Calu3 (cell line): ENCODE results near the gene DAB2. TPM values are rescaled to one million over a fixed set of nuclear protein-coding genes. Genes with fewer than 3 reads are reported as not detected.

Source experiments
- BruUV-seq: library from RNA; stranded (reverse); fragments of 400-500 nt; replicated peaks from 2 replicates; lab custom pipeline; 2021; lab: Mats Ljungman, UMichigan
- CTCF ChIA-PET: fragments of 300-600 bp; sonication (Branson Sonifier 250); formaldehyde crosslinking; loops from one replicate; lab custom pipeline; 2022; ENCODE audit warnings: antibody characterized with exemption; lab: Charles Lee
- DNase-seq: peaks from one replicate; pipeline ENCODE4 v3.0.0; 2022
- H3K27ac Mint-ChIP-seq: one replicate; pipeline ENCODE4 v1.8.0; 2022; ENCODE audit warnings: mixed read lengths; ENCODE audit not compliant: unreplicated experiment
- H3K27me3 Mint-ChIP-seq: one replicate; pipeline ENCODE4 v1.8.0; 2022; ENCODE audit warnings: mixed read lengths; ENCODE audit not compliant: unreplicated experiment
- H3K36me3 Mint-ChIP-seq: one replicate; pipeline ENCODE4 v1.8.0; 2022; ENCODE audit warnings: mild to moderate bottlenecking, moderate library complexity, mixed read lengths; ENCODE audit not compliant: insufficient read depth, unreplicated experiment
- H3K4me1 Mint-ChIP-seq: one replicate; pipeline ENCODE4 v1.8.0; 2022; ENCODE audit warnings: mild to moderate bottlenecking, low read depth, mixed read lengths; ENCODE audit not compliant: unreplicated experiment
- H3K4me3 Mint-ChIP-seq: one replicate; pipeline ENCODE4 v1.8.0; 2022; ENCODE audit warnings: mild to moderate bottlenecking, low read depth, moderate library complexity, mixed read lengths; ENCODE audit not compliant: unreplicated experiment
- H3K9me3 Mint-ChIP-seq: one replicate; pipeline ENCODE4 v1.8.0; 2022; ENCODE audit warnings: low read depth, mixed read lengths; ENCODE audit not compliant: unreplicated experiment
- intact Hi-C: fragments of 100-400 bp; cut with micrococcal nuclease; formaldehyde crosslinking; loops from one replicate; pipeline ENCODE4 v1.10.0; 2022; ENCODE audit not compliant: unreplicated experiment
- total RNA-seq: library from RNA; stranded (reverse); gene quantifications from 2 replicates; pipeline ENCODE4 v1.2.3, GENCODE V29; 2022
- TF ChIP-seq, protein P1 (sequence below): fragments of 200-600 bp; IDR thresholded peaks from one replicate; pipeline ENCODE4 v1.8.0; 2022; ENCODE audit warnings: antibody characterized with exemption; ENCODE audit not compliant: unreplicated experiment

The DAB2 gene
- total RNA-seq, 1 experiment from 2014 or later, result 12.4 TPM

DNA sequence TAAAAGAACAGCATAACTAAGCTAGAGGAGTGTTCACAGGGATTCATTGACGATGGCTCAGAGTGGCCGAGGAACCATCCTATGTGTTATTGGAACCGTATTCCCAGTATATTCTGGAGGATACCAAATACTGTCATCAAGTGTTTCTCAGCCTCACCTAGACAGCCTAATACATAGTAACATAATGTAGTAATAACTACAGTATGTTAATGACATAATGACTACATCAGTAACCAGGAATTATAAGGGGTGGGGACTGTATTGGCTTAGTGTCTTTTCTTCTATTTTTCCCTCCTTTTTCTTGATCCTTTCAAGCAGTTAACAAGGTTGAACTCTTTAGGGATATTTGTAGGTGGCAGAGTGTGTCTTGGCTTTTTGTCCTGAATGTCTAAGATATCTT lies 33.8 kb downstream of the DAB2 start:
- no peak overlapping the region for H3K4me3 Mint-ChIP-seq
- no peaks in the 10 kb centered on the region for H3K9me3 Mint-ChIP-seq
- H3K27ac Mint-ChIP-seq, result no peak overlapping the region
- no peaks in the 10 kb centered on the region for H3K36me3 Mint-ChIP-seq
- no TSS peak for BruUV-seq
- intact Hi-C loops, result no loop called here
- TF ChIP-seq, protein P1, sequence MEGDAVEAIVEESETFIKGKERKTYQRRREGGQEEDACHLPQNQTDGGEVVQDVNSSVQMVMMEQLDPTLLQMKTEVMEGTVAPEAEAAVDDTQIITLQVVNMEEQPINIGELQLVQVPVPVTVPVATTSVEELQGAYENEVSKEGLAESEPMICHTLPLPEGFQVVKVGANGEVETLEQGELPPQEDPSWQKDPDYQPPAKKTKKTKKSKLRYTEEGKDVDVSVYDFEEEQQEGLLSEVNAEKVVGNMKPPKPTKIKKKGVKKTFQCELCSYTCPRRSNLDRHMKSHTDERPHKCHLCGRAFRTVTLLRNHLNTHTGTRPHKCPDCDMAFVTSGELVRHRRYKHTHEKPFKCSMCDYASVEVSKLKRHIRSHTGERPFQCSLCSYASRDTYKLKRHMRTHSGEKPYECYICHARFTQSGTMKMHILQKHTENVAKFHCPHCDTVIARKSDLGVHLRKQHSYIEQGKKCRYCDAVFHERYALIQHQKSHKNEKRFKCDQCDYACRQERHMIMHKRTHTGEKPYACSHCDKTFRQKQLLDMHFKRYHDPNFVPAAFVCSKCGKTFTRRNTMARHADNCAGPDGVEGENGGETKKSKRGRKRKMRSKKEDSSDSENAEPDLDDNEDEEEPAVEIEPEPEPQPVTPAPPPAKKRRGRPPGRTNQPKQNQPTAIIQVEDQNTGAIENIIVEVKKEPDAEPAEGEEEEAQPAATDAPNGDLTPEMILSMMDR, result no peak
- H3K4me1 Mint-ChIP-seq, result peaks cover 13% of the 10 kb centered on the region
- no peaks in the 10 kb centered on the region for H3K27me3 Mint-ChIP-seq
- no peak for DNase-seq
- CTCF ChIA-PET, result interaction anchor here (1.1 kb wide), 1 partner anchor 34 kb away, joined by 3 read pairs; the partner anchor contains the start of gene DAB2

DNA sequence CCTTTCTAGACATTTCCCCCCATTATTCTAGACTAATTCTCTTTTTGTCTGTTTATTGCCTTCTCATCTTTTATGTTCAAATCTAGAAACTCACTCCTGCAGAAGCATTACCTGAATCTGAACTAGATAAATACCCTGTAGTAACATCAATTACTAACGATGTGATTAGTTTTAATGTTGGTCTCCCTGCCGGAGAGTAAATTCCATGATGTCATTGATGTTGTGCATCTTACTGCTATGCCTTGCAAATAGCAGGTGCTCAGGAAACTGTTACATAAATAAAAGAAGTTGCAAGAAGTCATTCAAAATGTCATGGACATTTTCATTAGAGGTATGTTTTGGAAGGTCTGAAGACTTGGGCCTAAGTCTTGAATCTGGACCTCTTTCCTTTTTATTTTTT lies 37.5 kb downstream of the DAB2 start:
- no TSS peak for BruUV-seq

DNA sequence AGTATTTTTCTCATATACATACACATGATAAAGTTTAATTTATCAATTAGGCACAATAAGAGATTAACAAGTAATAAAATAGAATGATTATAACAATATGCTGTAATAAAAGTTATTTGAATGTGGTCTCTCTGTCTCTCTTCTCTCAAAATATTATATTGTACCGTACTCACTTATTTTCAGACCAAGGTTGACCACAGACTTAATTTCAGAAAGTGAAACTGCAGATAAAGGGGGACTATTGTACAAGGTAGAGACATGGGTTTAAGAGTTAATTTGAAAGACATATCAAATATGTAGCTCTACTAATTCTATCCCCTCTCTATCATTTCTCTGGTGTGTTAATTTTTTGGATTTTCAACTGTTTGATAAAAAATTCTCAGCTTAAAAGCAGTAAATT lies 40.5 kb downstream of the DAB2 start:
- CTCF ChIA-PET, result no interaction called here
- no peak for DNase-seq

More for the DNA sequence above, 37.5 kb downstream of the DAB2 start:
- Mint-ChIP-seq H3K27me3 (no peaks in the 10 kb centered on the region), H3K27ac (no peak overlapping the region), H3K4me3 (no peak overlapping the region), H3K36me3 (no peaks in the 10 kb centered on the region), H3K9me3 (no peaks in the 10 kb centered on the region), H3K4me1 (no peaks in the 10 kb centered on the region)
- intact Hi-C loops, result no loop called here
- CTCF ChIA-PET, result no interaction called here
- DNase-seq, result no peak
- TF ChIP-seq, protein P1, result no peak

DNA sequence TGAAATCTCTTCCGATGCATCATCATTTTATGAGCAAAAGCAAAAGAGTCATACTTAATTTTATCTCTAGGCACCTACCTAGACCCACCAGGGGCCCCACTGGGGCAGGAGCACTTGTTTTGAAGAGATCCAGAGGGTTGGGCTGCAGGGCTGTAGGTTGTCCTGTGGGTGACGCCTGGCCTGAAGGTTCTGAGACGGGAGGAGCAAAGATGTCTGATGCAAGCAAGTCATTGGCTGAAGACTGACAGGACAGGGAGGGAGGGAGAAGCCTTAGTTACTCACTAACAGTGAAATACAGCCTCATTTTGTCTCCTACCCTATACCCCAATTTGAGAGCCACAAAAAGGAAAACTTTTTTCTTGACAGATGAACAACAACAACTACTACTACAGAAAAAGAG lies 43.4 kb downstream of the DAB2 start:
- no peaks in the 10 kb centered on the region for H3K9me3 Mint-ChIP-seq
- no peaks in the 10 kb centered on the region for H3K36me3 Mint-ChIP-seq
- no peaks in the 10 kb centered on the region for H3K27me3 Mint-ChIP-seq
- DNase-seq, result no peak
- intact Hi-C loops, result no loop called here
- CTCF ChIA-PET, result no interaction called here
- H3K4me3 Mint-ChIP-seq, result no peak overlapping the region
- H3K27ac Mint-ChIP-seq, result no peak overlapping the region
- H3K4me1 Mint-ChIP-seq, result peaks cover 3% of the 10 kb centered on the region
- TF ChIP-seq, protein P1, result no peak
- BruUV-seq, result no TSS peak

More for the DNA sequence above, 40.5 kb downstream of the DAB2 start:
- BruUV-seq, result no TSS peak
- H3K9me3 Mint-ChIP-seq, result no peaks in the 10 kb centered on the region
- no peaks in the 10 kb centered on the region for H3K27me3 Mint-ChIP-seq
- no peak overlapping the region for H3K27ac Mint-ChIP-seq
- no peaks in the 10 kb centered on the region for H3K36me3 Mint-ChIP-seq
- intact Hi-C loops, result no loop called here
- H3K4me3 Mint-ChIP-seq, result no peak overlapping the region
- TF ChIP-seq, protein P1, result no peak
- H3K4me1 Mint-ChIP-seq, result no peaks in the 10 kb centered on the region
